GM19463 (cell line): Measurements from ENCODE around the gene CDK14.

Source experiments
- ATAC-seq: cut with Tn5 transposase; IDR thresholded peaks from one replicate; pipeline ENCODE4 v1.9.1; 2021; ENCODE audit warnings: mild to moderate bottlenecking, moderate library complexity; ENCODE audit not compliant: unreplicated experiment

The CDK14 gene

GRCh38 chr7:91180746-91181145 lies 584.6 kb downstream of the CDK14 start:
- no peak for ATAC-seq

GRCh38 chr7:91181949-91182348 lies 585.8 kb downstream of the CDK14 start:
- ATAC-seq: no peak

DNA sequence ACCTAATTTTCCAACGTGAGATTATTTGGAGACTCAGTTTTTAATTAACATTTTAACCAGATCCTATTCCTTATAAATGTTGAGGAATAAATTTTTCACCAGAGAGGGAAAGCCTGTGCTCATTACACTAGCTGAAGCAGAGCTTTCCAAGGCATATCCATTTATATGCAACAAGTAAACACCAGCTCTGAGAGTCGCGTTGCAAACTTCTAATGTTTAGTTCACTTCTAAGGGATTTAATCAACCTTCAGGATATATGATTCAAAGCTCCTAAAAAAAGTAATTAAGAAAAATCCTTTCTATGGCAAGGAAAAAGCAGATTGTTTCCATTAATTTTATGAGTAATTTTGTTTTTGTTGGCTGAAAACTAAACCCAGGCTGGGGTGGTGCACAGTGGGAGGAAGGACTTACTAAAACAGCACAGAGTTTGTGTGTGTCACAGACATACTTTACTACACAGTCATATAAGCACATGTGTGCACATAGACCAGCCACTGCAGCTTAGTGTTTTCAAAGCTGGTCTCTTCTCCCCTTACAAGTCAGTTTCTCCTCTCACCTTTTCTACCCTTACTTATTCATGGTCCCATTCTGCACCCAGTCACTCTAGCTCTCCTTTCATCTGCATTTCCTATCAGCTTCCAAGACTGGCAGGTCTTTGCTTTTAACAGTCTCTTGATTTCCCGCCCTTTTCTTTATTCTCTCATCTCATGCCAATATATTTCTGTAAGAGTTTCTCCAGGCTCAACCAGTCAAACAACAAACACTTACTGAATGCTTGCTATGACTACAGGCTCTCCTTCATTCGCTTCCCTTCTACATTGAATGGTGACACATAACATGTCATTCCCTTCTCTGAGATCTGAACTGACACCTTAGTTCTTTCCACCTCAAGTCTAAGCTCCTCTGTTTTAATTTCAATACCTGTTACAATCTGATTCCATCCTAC lies 587.0 kb downstream of the CDK14 start:
- ATAC-seq: no peak

- no peak for ATAC-seq
These were observed 589.6 kb downstream of the CDK14 start for GRCh38 chr7:91185771-91186170.

DNA sequence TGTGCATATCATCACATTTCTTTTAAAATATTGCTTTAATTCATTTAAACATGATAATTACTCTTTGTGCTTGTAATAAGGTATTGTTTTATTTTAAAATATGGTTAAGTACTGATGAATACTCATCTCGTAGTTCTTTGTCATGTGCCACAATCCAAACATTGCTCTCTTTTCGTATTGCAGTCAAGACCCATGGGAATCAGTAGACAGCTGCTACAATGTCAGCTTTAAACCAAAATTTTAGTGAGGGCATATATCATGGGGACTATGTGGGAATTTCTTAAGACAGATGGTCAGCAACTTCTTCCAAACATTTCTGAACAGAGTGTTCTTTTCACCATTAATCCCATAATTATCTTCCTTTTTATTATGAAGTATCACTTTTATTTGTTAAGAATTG lies 590.9 kb downstream of the CDK14 start:
- no peak for ATAC-seq

DNA sequence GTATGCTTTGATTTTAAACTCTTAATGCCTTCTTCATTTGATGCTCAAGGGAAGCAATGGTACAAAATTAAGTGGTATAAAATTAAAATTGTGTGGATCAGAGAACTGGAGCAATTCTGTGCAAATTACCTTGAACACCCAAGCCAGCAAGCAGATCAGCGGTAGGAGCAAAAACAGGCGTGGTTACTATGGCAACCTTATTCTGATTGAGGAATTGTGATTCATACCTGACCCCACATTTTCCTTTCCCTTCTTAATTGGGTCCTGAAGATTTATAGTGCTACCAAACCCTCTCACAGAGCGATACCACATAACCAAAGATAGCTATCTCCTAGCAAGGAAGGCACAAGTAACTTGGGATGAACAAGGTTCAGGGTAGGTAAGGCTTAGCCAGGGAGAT lies 595.6 kb downstream of the CDK14 start:
- no peak for ATAC-seq

DNA sequence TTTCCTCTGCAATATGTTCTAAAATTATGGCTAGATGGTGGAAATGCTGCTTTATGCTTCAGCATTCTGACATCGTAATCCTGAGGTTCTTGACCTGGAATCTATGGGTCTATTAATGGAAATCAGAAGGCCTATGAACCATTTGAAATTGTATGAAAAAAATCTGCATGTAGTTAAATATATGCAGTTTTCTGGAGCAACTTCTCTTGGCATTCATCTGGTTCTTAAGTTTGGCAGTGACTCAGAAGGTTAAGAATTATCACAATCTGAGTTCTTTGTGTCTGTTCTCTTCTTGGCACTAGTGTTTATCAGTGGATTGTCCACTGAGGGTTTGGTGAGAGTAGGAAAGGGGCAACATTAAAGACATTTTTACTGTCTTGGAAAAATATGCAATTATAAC lies 597.0 kb downstream of the CDK14 start:
- ATAC-seq: no peak

DNA sequence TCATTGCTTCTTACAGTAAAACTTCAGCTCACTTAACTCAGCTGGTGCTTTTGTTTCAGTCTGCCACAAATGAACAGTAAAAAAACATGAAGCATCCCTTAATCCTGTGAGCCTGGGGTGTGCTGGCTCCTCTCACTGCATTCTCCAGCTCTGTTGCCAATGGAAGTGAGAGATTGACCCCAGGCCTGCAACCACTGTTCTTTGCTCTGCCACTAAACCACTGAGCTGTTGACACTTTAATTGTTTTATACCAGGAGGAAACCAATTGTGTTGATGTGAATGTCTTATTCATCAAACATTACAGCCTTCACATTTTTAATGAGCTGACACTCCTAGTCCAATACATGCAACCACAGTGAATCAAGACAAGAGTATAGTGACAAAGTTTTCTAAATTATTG lies 598.7 kb downstream of the CDK14 start:
- no peak for ATAC-seq

- ATAC-seq: no peak
These were observed 599.9 kb downstream of the CDK14 start for GRCh38 chr7:91196058-91196457.

- ATAC-seq: no peak
These were observed 602.2 kb downstream of the CDK14 start for GRCh38 chr7:91198371-91198770.

- no peak for ATAC-seq
These were observed 603.5 kb downstream of the CDK14 start for GRCh38 chr7:91199601-91200000.

GRCh38 chr7:91201442-91202113 lies 605.5 kb downstream of the CDK14 start:
- no peak for ATAC-seq

DNA sequence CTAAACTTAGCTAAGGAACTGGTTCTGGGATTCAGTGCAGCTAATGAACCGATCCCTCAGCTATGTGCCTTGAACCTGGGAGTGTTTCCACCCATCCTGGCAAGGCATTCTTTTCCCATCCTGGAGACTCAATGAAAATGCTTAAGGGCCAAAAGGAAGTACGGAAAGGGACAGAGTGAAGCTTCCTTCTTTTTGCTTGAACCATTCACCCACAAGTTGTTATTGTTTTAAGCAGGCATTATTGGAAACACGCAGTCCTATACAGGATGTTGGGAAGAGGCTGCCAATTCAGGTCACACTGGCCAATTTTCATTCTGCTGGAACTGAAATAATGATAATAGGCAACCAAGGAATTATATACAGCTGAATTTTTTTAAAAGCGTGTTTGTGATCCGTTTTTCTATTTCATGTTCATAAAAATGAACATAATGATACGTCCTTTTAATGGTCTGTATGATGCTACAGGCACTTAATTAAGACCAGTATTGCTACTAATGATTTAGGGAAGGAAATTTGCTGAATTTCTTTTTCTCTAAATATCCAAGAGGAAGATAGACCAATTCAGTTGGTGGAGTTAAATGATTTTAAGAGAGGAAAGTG lies 610.3 kb downstream of the CDK14 start:
- ATAC-seq: no peak

DNA sequence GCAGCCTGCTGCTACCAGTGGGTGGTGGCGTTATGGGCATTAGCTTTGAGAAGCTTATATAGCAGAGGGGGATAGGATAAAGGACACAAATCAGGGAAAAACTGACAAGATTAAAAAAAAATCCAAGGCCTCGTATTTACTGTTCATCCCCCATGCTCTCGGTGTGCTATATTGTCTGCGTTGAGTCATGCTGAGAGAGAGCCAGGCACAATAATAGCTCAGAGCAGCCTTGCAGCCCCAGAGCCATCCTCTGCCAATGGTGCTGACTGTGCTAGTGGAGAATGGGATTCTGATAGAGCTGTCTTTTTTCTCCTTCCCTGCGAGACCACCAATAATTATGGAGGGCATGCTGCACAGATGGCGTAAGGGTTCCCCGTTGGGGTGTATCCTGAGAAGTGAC lies 616.5 kb downstream of the CDK14 start:
- no peak for ATAC-seq

- ATAC-seq: no peak
These were observed 630.3 kb downstream of the CDK14 start for GRCh38 chr7:91226411-91226810.

DNA sequence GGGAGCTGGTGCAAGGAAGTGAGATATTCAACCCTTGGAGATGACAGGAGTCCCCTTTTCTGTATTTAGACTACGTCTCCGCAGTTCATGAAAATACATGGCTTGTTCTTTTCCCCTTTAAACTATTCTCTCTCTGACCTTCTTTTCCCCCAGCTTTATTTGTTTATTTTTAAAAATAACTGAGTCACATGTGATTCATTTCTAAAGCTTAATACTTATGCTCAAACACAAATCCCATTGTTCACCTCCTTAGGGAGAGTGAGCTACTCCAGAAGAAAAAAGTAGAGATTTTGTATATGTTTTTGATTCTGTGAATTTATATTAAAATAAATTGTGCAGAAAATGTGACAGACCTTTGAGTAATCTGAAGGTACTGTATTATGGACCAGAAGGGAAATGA lies 632.2 kb downstream of the CDK14 start:
- no peak for ATAC-seq

DNA sequence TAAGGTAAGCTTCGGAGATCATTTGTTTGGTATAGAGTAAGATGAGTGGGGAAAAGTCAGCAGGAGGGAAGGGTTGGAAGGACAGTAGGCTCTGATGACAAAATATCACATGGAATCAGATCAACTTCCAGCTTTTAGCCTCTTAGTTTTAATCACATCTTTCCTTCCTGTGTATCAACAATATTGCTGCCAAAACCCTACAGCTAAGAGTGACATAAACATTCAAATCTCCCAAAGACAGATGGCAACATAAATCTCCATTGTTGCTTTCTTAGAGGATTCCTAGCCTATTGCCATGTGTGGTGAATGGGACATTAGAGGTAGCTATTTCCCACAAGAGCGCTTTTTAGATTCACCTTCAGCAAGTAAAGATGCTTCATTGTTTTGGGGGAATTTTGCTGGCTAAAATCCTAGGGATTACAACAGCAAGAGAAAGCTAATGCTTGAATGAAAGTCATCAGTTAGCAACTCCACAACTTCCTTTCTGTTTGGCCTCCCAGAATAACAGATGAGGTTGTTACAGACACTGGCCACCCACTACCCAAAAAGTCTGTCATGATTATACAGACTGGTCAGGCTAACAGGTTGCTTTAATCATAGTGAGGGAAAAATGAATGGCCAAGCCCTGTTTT lies 632.9 kb downstream of the CDK14 start:
- ATAC-seq: no peak

- no peak for ATAC-seq
These were observed 634.0 kb downstream of the CDK14 start for GRCh38 chr7:91230100-91230499.

GRCh38 chr7:91230503-91230902 lies 634.4 kb downstream of the CDK14 start:
- ATAC-seq: no peak

DNA sequence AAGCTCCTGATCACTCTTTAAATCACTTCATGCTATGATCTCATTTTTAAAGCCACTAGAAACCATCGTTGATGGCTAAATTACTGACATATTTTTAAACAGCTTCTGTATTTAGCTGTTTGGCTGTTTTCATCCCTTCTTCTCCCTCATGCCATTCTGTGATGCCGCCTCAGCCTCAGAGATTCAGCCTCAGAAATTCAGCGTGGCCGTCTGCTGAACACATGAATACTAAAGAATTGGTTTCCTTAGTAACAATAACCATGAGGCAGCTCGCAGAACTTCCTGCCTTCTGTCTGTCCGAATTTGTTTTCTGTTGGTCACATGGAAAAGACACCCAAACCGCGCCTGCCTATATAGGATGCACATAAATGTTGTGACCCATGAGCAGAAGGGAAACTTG lies 637.1 kb downstream of the CDK14 start:
- ATAC-seq: no peak

DNA sequence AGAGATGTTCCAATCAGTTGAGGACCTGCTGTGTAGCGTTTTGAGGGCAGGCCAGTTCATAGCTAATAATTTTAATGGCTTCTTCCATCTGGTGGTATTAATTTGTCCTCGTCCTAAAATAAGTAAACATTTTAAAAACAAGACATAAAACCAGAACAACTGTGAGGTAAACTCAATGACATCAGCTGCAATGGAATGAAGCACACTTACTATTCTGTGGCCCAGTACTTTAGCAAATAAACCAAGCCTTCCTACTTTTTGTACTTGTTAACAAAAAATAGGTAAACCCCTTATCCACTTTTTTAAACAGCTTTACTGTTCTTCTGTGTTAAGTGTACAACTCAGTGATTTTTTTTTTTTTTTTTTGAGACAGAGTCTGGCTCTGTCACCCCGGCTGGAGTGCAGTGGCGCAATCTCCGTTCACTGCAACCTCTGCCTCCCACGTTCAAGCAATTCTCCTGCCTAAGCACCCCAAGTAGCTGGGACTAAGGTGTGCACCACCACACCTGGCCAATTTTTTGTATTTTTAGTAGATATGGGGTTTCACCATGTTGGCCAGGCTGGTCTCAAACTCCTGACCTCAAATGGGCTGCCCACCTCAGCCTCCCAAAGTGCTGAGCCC lies 639.2 kb downstream of the CDK14 start:
- no peak for ATAC-seq
